Breast epithelium (tissue), 3 donors: ENCODE data around the gene CLCNKA.

Source experiments
- CTCF ChIP-seq, 3 donors: fragments of 450-650 bp; IDR thresholded peaks; one replicate each; pipeline ENCODE4 v1.5.1; 2016 to 2017; ENCODE audit warnings: antibody characterized with exemption in 3 of 3, mild to moderate bottlenecking in 3 of 3, moderate library complexity in 3 of 3
- POLR2A ChIP-seq: fragments of 450-650 bp; IDR thresholded peaks from one replicate; pipeline ENCODE4 v1.6.1; 2016; ENCODE audit warnings: antibody characterized with exemption, mild to moderate bottlenecking, moderate library complexity
- POLR2AphosphoS5 ChIP-seq, 3 donors: sonication (generic); formaldehyde crosslinking; IDR thresholded peaks; one replicate each; pipeline ENCODE4 v1.6.1; 2017; ENCODE audit warnings: antibody characterized with exemption in 3 of 3

- no peak for TF ChIP-seq CTCF (IDR thresholded peaks at IDR 0.05)
- no peak for TF ChIP-seq POLR2AphosphoS5 (IDR thresholded peaks at IDR 0.05)
- no peak for TF ChIP-seq POLR2A
Observed at GRCh38 chr1:16014509-16015482, 7.0 kb upstream of the CLCNKA start.
